Gastrocnemius medialis (tissue), 4 donors: Measurements from ENCODE around the gene CEACAM4.

ENCODE experiments used
- POLR2A ChIP-seq, 2 donors: fragments of 450-650 bp; IDR thresholded peaks; one replicate each; pipeline ENCODE4 v1.6.1; 2017; ENCODE audit warnings: antibody characterized with exemption in 2 of 2, mild to moderate bottlenecking in 2 of 2, moderate library complexity in 2 of 2
- TF ChIP-seq, protein P1 (sequence below), 5 experiments: fragments of 450-650 bp in 3 of 5; fragments of 200-600 bp in 2 of 5; sonication (generic) in 2 of 5; IDR thresholded peaks in 4 of 5; conservative IDR thresholded peaks in 1 of 5; 1 replicate in 4 of 5; 2 replicates in 1 of 5; pipeline ENCODE4 v1.5.1; 2016 to 2019; ENCODE audit warnings: antibody characterized with exemption in 5 of 5, mild to moderate bottlenecking in 3 of 5, moderate library complexity in 3 of 5

GRCh38 chr19:41599175-41599966 is 27.5 kb downstream of the CEACAM4 start:
- TF ChIP-seq, protein P1, sequence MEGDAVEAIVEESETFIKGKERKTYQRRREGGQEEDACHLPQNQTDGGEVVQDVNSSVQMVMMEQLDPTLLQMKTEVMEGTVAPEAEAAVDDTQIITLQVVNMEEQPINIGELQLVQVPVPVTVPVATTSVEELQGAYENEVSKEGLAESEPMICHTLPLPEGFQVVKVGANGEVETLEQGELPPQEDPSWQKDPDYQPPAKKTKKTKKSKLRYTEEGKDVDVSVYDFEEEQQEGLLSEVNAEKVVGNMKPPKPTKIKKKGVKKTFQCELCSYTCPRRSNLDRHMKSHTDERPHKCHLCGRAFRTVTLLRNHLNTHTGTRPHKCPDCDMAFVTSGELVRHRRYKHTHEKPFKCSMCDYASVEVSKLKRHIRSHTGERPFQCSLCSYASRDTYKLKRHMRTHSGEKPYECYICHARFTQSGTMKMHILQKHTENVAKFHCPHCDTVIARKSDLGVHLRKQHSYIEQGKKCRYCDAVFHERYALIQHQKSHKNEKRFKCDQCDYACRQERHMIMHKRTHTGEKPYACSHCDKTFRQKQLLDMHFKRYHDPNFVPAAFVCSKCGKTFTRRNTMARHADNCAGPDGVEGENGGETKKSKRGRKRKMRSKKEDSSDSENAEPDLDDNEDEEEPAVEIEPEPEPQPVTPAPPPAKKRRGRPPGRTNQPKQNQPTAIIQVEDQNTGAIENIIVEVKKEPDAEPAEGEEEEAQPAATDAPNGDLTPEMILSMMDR (IDR thresholded peaks at IDR 0.05 in 4 of 5, conservative IDR thresholded peaks at IDR 0.05 in 1 of 5), result no peak
- no peak for TF ChIP-seq POLR2A (IDR thresholded peaks at IDR 0.05)
